Measurements from ENCODE around the gene RBBP9. TPM values are rescaled to one million over a fixed set of nuclear protein-coding genes. Genes with fewer than 3 reads are reported as not detected.

The RBBP9 gene
- 3.5 and 5.5 TPM in 2 replicates for total RNA-seq (2022)
- Bru-seq, nascent RNA, result percentile 39 among the genes with signal in this experiment
- BruChase-seq, experiment 1, labeled RNA remaining after a 6-hour chase, result percentile 54 among the genes with signal in this experiment
- percentile 43 among the genes with signal in this experiment for BruChase-seq, experiment 2, labeled RNA remaining after a 2-hour chase
- long read RNA-seq, partial matches to known transcripts, result 0 of 1 reads
- long read RNA-seq, other reads (novel, unspliced or antisense), result 1 of 1 reads

DNA sequence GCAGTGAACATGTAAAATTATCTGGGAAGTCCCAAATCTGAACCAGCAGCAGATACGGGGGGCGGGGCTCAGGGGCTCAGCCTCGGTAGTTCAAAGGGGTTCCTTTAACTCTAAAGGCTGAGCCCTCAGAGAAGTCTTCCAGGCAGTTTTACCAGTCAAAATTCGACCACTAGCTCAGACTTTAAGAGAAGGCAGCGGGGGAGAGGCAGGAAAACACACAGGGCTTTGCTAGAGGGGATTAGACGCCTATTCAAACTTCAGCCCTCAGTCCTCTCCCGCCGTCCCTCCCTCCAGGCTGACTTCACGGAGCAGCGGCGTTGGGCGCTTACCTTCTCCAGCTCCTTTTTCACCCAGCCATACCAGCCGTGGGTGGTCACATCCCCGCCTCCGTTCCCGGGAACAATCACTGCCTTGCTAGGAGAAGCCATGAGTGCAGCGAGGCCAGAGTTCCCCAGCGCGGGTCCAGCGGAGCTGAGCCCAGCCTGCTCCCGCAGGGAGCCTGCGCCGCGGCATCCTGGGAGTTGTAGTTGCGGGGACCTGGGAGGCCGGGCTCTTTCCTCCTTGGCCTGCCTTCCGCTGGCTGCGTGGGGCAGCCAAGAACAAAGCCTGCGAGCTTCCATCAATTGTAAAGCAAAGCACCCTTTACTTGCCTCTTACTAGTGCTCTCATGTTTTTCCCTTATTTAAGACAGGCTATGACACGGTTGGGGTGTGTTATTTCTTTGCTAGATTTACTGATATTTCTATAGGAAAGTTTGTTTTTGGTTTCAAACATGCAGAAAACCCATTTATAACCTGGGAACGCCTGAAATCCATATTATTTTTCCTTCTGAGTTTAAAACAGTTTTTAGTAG is at the start of gene RBBP9:
TSS of gene RBBP9 (minus strand) at position 486 of the 853 bp plus-strand sequence. CDS start at position 428, 58 bp downstream.
- no TSS peak for BruUV-seq (replicated peaks)
- intact Hi-C loops (cut with micrococcal nuclease; ENCODE audit: unreplicated experiment), result no loop called here
- no peak within 1 kb of the TSS for H3K27ac Mint-ChIP-seq (ENCODE audit: unreplicated experiment)
- TF ChIP-seq, protein P1, sequence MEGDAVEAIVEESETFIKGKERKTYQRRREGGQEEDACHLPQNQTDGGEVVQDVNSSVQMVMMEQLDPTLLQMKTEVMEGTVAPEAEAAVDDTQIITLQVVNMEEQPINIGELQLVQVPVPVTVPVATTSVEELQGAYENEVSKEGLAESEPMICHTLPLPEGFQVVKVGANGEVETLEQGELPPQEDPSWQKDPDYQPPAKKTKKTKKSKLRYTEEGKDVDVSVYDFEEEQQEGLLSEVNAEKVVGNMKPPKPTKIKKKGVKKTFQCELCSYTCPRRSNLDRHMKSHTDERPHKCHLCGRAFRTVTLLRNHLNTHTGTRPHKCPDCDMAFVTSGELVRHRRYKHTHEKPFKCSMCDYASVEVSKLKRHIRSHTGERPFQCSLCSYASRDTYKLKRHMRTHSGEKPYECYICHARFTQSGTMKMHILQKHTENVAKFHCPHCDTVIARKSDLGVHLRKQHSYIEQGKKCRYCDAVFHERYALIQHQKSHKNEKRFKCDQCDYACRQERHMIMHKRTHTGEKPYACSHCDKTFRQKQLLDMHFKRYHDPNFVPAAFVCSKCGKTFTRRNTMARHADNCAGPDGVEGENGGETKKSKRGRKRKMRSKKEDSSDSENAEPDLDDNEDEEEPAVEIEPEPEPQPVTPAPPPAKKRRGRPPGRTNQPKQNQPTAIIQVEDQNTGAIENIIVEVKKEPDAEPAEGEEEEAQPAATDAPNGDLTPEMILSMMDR (IDR thresholded peaks at IDR 0.05; ENCODE audit: unreplicated experiment), result no peak
- H3K9me3 Mint-ChIP-seq (ENCODE audit: low read depth, unreplicated experiment), result no peaks in the 10 kb centered on the region
- peaks cover 10% of the 10 kb centered on the region for H3K36me3 Mint-ChIP-seq (ENCODE audit: insufficient read depth, unreplicated experiment)
- H3K27me3 Mint-ChIP-seq (ENCODE audit: unreplicated experiment), result no peaks in the 10 kb centered on the region
- CTCF ChIA-PET, result no interaction called here
- H3K4me1 Mint-ChIP-seq (ENCODE audit: low read depth, unreplicated experiment), result no peaks in the 10 kb centered on the region
- H3K4me3 Mint-ChIP-seq (ENCODE audit: low read depth, unreplicated experiment), result peak within 1 kb of the TSS; percentile 74
- DNase-seq, result peak; percentile 59

DNA sequence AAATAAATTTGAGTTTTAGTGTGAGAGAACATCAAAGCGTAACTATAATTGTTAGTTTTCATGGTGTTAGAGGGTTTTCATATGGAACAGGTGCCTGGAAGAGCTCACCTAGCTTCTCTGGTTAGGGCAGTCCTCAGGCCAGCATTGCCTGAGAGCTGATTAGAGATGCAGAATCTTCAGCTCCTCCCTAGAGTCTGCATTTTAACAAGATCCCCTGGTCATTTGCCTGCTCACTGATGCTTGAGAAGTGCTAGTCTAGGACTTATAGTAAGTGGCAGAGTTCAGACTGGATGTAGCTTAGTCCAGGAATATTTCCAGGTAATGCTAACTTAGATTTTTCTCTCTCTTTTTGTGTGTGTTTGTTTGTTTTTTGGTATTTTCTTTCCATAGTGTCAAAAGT is 48.5 kb upstream of the RBBP9 start:
- TF ChIP-seq, protein P1 (IDR thresholded peaks at IDR 0.05; ENCODE audit: unreplicated experiment), result no peak
- Mint-ChIP-seq H3K36me3 (ENCODE audit: insufficient read depth, unreplicated experiment) (peaks cover 13% of the 10 kb centered on the region), H3K27ac (ENCODE audit: unreplicated experiment) (no peak overlapping the region), H3K4me1 (ENCODE audit: low read depth, unreplicated experiment) (no peaks in the 10 kb centered on the region), H3K27me3 (ENCODE audit: unreplicated experiment) (no peaks in the 10 kb centered on the region), H3K4me3 (ENCODE audit: low read depth, unreplicated experiment) (no peak overlapping the region), H3K9me3 (ENCODE audit: low read depth, unreplicated experiment) (no peaks in the 10 kb centered on the region)
- intact Hi-C loops (cut with micrococcal nuclease; ENCODE audit: unreplicated experiment), result no loop called here
- no peak for DNase-seq
- no TSS peak for BruUV-seq (replicated peaks)
- CTCF ChIA-PET, result no interaction called here

DNA sequence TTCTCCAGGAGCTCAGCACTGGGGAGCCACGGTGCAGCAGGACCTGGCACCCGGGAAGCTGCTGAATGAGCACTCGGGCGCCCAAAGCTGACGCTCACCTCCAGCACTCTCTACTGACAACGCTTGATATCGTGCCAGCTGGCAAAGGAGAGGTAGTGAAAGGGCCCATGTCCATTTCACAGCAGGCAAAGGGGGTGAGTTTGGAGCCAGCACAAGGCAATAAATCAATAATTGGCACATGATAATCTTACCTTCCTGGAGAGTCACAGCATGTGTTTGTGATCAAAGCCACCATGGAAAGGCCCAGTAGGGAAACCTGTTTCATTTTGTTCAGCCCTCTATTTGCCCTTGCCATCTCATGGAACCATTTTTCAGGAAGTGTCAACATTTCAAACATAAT is 46.9 kb upstream of the RBBP9 start:
- Mint-ChIP-seq H3K9me3 (ENCODE audit: low read depth, unreplicated experiment) (no peaks in the 10 kb centered on the region), H3K27ac (ENCODE audit: unreplicated experiment) (no peak overlapping the region), H3K36me3 (ENCODE audit: insufficient read depth, unreplicated experiment) (peaks cover 15% of the 10 kb centered on the region), H3K27me3 (ENCODE audit: unreplicated experiment) (no peaks in the 10 kb centered on the region), H3K4me3 (ENCODE audit: low read depth, unreplicated experiment) (no peak overlapping the region), H3K4me1 (ENCODE audit: low read depth, unreplicated experiment) (no peaks in the 10 kb centered on the region)
- CTCF ChIA-PET, result interaction anchor here (0.5 kb wide), 1 partner anchor 9 kb away, joined by 3 read pairs; no protein-coding TSS in a partner anchor
- BruUV-seq (replicated peaks), result no TSS peak
- DNase-seq, result peak; percentile 1
- intact Hi-C loops (cut with micrococcal nuclease; ENCODE audit: unreplicated experiment), result no loop called here
- TF ChIP-seq, protein P1 (IDR thresholded peaks at IDR 0.05; ENCODE audit: unreplicated experiment), result no peak

DNA sequence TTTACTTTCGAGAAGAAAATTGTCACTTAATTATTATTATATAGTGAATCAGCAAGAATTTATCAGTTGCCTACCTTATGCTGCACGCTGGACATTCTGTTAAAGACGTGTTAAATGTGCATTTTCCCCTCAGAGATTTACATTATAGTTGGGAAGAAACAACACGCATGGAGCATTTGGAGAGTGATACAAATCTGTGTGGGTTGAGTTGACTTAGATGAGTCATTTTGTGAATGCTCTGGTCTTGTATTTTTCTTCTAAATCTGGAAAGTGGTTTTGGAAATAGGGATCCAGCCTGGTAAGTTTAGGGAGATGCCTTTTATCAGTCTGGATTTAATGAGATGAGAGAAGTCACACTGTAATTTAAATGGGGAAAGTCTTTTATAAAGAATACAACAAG is 46.2 kb upstream of the RBBP9 start:
- intact Hi-C loops (cut with micrococcal nuclease; ENCODE audit: unreplicated experiment), result no loop called here
- CTCF ChIA-PET, result interaction anchor here (0.5 kb wide), 1 partner anchor 9 kb away, joined by 3 read pairs; no protein-coding TSS in a partner anchor

More for the DNA sequence above, 46.2 kb upstream of the RBBP9 start:
- Mint-ChIP-seq H3K36me3 (ENCODE audit: insufficient read depth, unreplicated experiment) (peaks cover 11% of the 10 kb centered on the region), H3K4me1 (ENCODE audit: low read depth, unreplicated experiment) (no peaks in the 10 kb centered on the region), H3K27ac (ENCODE audit: unreplicated experiment) (no peak overlapping the region), H3K9me3 (ENCODE audit: low read depth, unreplicated experiment) (no peaks in the 10 kb centered on the region), H3K27me3 (ENCODE audit: unreplicated experiment) (no peaks in the 10 kb centered on the region), H3K4me3 (ENCODE audit: low read depth, unreplicated experiment) (no peak overlapping the region)
- BruUV-seq (replicated peaks), result no TSS peak
- no peak for DNase-seq
- TF ChIP-seq, protein P1 (IDR thresholded peaks at IDR 0.05; ENCODE audit: unreplicated experiment), result no peak
